Neuron (in vitro differentiated cells): ENCODE data around the gene LRRC8A.
"Not testable (repeated sequence)": the region's sequence is repeated elsewhere in the genome, so short reads cannot be mapped to it uniquely, and the experiment has no call there.

Experiments
- H2AFZ ChIP-seq: one replicate; pipeline ENCODE4 v1.6.1; 2013; ENCODE audit warnings: low read depth, mild to moderate bottlenecking, inconsistent platforms, low read length, moderate library complexity
- H3K27me3 ChIP-seq: one replicate; pipeline ENCODE4 v1.6.1; 2013; ENCODE audit warnings: low read length; ENCODE audit not compliant: insufficient read depth
- H3K36me3 ChIP-seq: one replicate; pipeline ENCODE4 v1.6.1; 2013; ENCODE audit warnings: low read length; ENCODE audit not compliant: insufficient read depth
- H3K4me1 ChIP-seq: one replicate; pipeline ENCODE4 v1.6.1; 2013; ENCODE audit warnings: low read length; ENCODE audit not compliant: insufficient read depth
- H3K4me3 ChIP-seq: 2 replicates; pipeline ENCODE4 v1.5.1; 2013; ENCODE audit warnings: mild to moderate bottlenecking, low read length, moderate library complexity
- H3K9me3 ChIP-seq: one replicate; pipeline ENCODE4 v1.6.1; 2013; ENCODE audit warnings: low read length

Gene LRRC8A

GRCh38 chr9:128881884-128882676, at the start of gene LRRC8A, which contains the start of gene KYAT1:
TSS of gene LRRC8A (plus strand) at chr9:128882133. CDS start at chr9:128907165, 25,032 bp downstream.
TSS of gene KYAT1 (minus strand) at chr9:128881950. CDS start at chr9:128845405, 36,545 bp downstream.
- Histone ChIP-seq H3K27me3 (no peaks in the 10 kb centered on the region), H3K36me3 (peaks cover 12% of the 10 kb centered on the region), H3K4me3 (peak within 1 kb of the TSS; percentile 70), H3K9me3 (no peaks in the 10 kb centered on the region), H2AFZ (peak within 1 kb of the TSS; percentile 96), H3K4me1 (peaks cover 11% of the 10 kb centered on the region)

- Histone ChIP-seq H3K27me3 (no peaks in the 10 kb centered on the region), H3K4me1 (peaks cover 3% of the 10 kb centered on the region)
These were observed 48.2 kb upstream of the LRRC8A start for GRCh38 chr9:128833696-128834095.

GRCh38 chr9:128835246-128836210, 46.4 kb upstream of the LRRC8A start:
- H3K27me3 ChIP-seq, result no peaks in the 10 kb centered on the region
- no peaks in the 10 kb centered on the region for H3K9me3 ChIP-seq
- no peaks in the 10 kb centered on the region for H3K4me1 ChIP-seq
- peaks cover 2% of the 10 kb centered on the region for H3K36me3 ChIP-seq
- no peak overlapping the region for H2AFZ ChIP-seq
- no peak overlapping the region for H3K4me3 ChIP-seq

More at GRCh38 chr9:128833696-128834095, 48.2 kb upstream of the LRRC8A start:
- Histone ChIP-seq H3K36me3 (peaks cover 2% of the 10 kb centered on the region), H3K4me3 (no peak overlapping the region), H3K9me3 (no peaks in the 10 kb centered on the region), H2AFZ (no peak overlapping the region)

GRCh38 chr9:128836509-128837145, 45.3 kb upstream of the LRRC8A start:
- Histone ChIP-seq H3K9me3 (no peaks in the 10 kb centered on the region), H2AFZ (no peak overlapping the region), H3K27me3 (no peaks in the 10 kb centered on the region), H3K4me1 (no peaks in the 10 kb centered on the region), H3K4me3 (no peak overlapping the region), H3K36me3 (peaks cover 2% of the 10 kb centered on the region)

- no peaks in the 10 kb centered on the region for H3K4me1 ChIP-seq
- no peaks in the 10 kb centered on the region for H3K27me3 ChIP-seq
- no peak overlapping the region for H2AFZ ChIP-seq
- no peaks in the 10 kb centered on the region for H3K9me3 ChIP-seq
- H3K36me3 ChIP-seq, result peaks cover 2% of the 10 kb centered on the region
- H3K4me3 ChIP-seq, result no peak overlapping the region
These were observed 43.6 kb upstream of the LRRC8A start for GRCh38 chr9:128838338-128838737.

- Histone ChIP-seq H3K4me3 (no peak overlapping the region), H3K4me1 (no peaks in the 10 kb centered on the region), H3K9me3 (no peaks in the 10 kb centered on the region), H3K36me3 (peaks cover 2% of the 10 kb centered on the region), H3K27me3 (no peaks in the 10 kb centered on the region), H2AFZ (no peak overlapping the region)
These were observed 41.4 kb upstream of the LRRC8A start for GRCh38 chr9:128840524-128840923.

GRCh38 chr9:128841694-128842492, 40.0 kb upstream of the LRRC8A start:
- Histone ChIP-seq H3K4me3 (no peak overlapping the region), H3K36me3 (no peaks in the 10 kb centered on the region), H3K4me1 (no peaks in the 10 kb centered on the region), H3K9me3 (no peaks in the 10 kb centered on the region), H2AFZ (no peak overlapping the region), H3K27me3 (no peaks in the 10 kb centered on the region)

- H3K4me3 ChIP-seq, H3K4me1 ChIP-seq, H2AFZ ChIP-seq, H3K27me3 ChIP-seq, H3K36me3 ChIP-seq, H3K9me3 ChIP-seq: not testable (repeated sequence)
These were observed 38.8 kb upstream of the LRRC8A start for GRCh38 chr9:128843171-128843570.

GRCh38 chr9:128845186-128845931, 36.6 kb upstream of the LRRC8A start:
- no peak overlapping the region for H3K4me3 ChIP-seq

GRCh38 chr9:128846680-128847030, 35.3 kb upstream of the LRRC8A start:
- Histone ChIP-seq H3K4me3 (no peak overlapping the region), H2AFZ (no peak overlapping the region), H3K27me3 (no peaks in the 10 kb centered on the region), H3K36me3 (no peaks in the 10 kb centered on the region), H3K4me1 (no peaks in the 10 kb centered on the region), H3K9me3 (peaks cover 3% of the 10 kb centered on the region)

More at GRCh38 chr9:128845186-128845931, 36.6 kb upstream of the LRRC8A start:
- Histone ChIP-seq H2AFZ (no peak overlapping the region), H3K4me1 (no peaks in the 10 kb centered on the region), H3K27me3 (no peaks in the 10 kb centered on the region), H3K9me3 (peaks cover 3% of the 10 kb centered on the region), H3K36me3 (no peaks in the 10 kb centered on the region)

GRCh38 chr9:128847803-128848202, 34.1 kb upstream of the LRRC8A start:
- Histone ChIP-seq H3K4me1 (no peaks in the 10 kb centered on the region), H3K4me3 (no peak overlapping the region), H3K36me3 (no peaks in the 10 kb centered on the region), H3K27me3 (no peaks in the 10 kb centered on the region), H2AFZ (no peak overlapping the region), H3K9me3 (peaks cover 3% of the 10 kb centered on the region)

- not testable (repeated sequence) for H3K36me3 ChIP-seq, H3K4me3 ChIP-seq, H3K4me1 ChIP-seq, H2AFZ ChIP-seq, H3K27me3 ChIP-seq, H3K9me3 ChIP-seq
These were observed 30.9 kb upstream of the LRRC8A start for GRCh38 chr9:128851024-128851423.
